Large intestine (tissue), 3 donors: ENCODE results near the gene CALCOCO1. TPM values are rescaled to one million over a fixed set of nuclear protein-coding genes. Genes with fewer than 3 reads are reported as not detected.
A peak's percentile ranks its signal among the peaks of the same experiment; 100 is the strongest.
"Not testable (repeated sequence)": the region's sequence is repeated elsewhere in the genome, so short reads cannot be mapped to it uniquely, and the experiment has no call there.

Experiments used
- DNase-seq, 2 donors: peaks; one replicate each; pipeline versions ENCODE4 v3.0.0 to v3.0.0-alpha.2; 2013
- H3K27ac ChIP-seq: one replicate; pipeline ENCODE4 v1.5.1; 2013; ENCODE audit warnings: low read length
- H3K27me3 ChIP-seq: 2 replicates; pipeline ENCODE4 v1.6.1; 2013; ENCODE audit warnings: low read length; ENCODE audit not compliant: control insufficient read depth, insufficient read depth
- H3K36me3 ChIP-seq: 2 replicates; pipeline ENCODE4 v1.6.1; 2013; ENCODE audit warnings: low read length; ENCODE audit not compliant: control insufficient read depth, insufficient read depth
- H3K4me1 ChIP-seq: one replicate; pipeline ENCODE4 v1.6.1; 2013; ENCODE audit warnings: low read length; ENCODE audit not compliant: control insufficient read depth, insufficient read depth
- H3K4me3 ChIP-seq: one replicate; pipeline ENCODE4 v1.5.1; 2013; ENCODE audit warnings: low read length
- H3K9me3 ChIP-seq: one replicate; pipeline ENCODE4 v1.6.1; 2013; ENCODE audit warnings: mild to moderate bottlenecking, low read depth, low read length, moderate library complexity; ENCODE audit not compliant: control insufficient read depth
- WGBS: methylation state at CpG from one replicate; pipeline ENCODE4 v1.1.5; 2013; ENCODE audit warnings: low lambda C conversion rate; ENCODE audit not compliant: insufficient coverage; 5-methylcytosine and 5-hydroxymethylcytosine counted together
- polyA plus RNA-seq: library from polyadenylated mRNA; unstranded; fragments of 120-200 nt; gene quantifications from one replicate; pipeline ENCODE4 v1.2.1, GENCODE V29; 2013

Gene CALCOCO1
- polyA plus RNA-seq, 1 donor = 91.5 TPM

DNA sequence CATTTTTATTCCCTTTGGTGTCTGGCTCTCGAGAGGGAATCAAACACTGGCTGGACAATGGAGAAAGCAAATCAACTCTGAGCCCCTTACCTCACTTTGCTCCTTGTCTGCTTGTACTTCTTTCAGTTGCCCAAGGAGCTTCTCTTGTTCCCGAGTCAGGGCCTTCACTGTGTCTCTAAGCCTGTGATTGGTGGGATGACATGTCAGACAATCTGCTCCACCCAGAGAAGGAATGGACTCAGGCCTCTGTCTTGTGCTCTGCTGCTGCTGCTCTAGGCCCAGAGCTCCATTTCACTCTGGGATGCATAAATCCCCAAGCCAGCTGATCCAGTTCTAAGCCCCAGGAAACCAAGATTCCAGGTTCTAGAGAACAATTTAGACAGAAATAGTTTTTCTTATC is 7.6 kb downstream of the CALCOCO1 start:
- no peaks in the 10 kb centered on the region for H3K27me3 ChIP-seq
- no peak overlapping the region for H3K27ac ChIP-seq
- peaks cover 82% of the 10 kb centered on the region for H3K36me3 ChIP-seq
- H3K4me1 ChIP-seq = no peaks in the 10 kb centered on the region
- no peaks in the 10 kb centered on the region for H3K9me3 ChIP-seq
- H3K4me3 ChIP-seq = no peak overlapping the region
- no CpG with 5 or more reads among the region's 2 CpGs for WGBS
- DNase-seq = no peak

DNA sequence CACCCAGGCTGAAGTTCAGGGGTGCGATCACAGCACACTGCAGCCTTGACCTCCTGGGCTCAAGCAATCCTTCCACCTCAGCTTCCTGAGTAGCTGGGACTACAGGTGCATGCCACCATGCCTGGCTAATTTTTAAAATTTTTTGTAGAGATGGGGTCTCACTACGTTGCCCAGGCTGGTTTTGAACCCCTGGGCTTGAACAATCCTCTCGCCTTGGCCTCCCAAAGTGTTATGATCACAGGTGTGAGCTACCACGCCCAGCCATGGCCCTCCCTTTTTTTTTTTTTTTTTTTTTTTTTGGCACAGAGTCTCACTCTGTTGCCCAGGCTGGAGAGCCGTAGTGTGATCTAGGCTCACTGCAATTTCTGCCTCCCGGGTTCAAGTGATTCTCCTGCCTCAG is 8.7 kb downstream of the CALCOCO1 start:
- H3K4me3 ChIP-seq, H3K27ac ChIP-seq, H3K27me3 ChIP-seq, H3K4me1 ChIP-seq, DNase-seq, H3K9me3 ChIP-seq: not testable (repeated sequence)
- peaks cover 82% of the 10 kb centered on the region for H3K36me3 ChIP-seq
- WGBS = no CpG with 5 or more reads among the region's 6 CpGs

DNA sequence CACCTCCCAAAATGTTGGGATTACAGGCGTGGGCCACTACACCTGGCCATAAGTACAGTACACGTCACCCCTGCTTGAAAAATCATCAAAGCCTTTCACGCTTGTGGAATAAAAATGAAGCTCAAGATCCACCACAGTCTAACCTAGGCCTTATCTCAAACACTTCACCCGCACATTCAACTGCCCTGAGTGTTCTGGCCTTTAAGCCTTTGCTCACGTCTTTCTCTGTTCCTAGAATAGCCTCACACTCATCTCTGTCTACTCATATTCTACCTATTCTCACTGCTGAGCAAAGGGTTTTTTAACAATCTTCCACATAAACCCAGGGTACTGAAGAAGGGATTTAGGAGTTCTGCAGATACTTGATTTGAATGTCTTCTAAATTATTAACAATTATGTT is 9.9 kb downstream of the CALCOCO1 start:
- no peaks in the 10 kb centered on the region for H3K4me1 ChIP-seq
- peaks cover 84% of the 10 kb centered on the region for H3K36me3 ChIP-seq
- 80% methylated on average over 1 of the region's 5 CpGs for WGBS

DNA sequence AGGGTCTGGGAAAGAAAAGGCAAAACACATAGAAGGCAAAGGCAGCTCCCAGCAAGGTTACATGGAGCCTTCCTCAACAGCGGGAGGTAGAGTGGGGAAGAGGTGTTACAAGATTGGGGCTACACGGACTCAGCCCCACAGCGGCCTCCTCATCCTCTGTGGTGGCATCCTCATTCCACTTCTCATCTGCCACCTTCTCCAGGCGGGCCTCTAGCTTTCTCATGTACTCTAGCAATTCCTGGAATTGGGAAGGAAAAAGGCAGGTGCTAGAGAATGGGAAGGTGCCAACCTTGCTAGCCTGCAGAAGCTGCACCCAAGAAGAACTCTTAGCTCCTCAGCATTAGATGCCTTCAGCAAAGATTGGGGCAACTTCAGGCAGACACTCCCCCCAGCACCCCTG is 13.2 kb downstream of the CALCOCO1 start:
- DNase-seq = no peak
- no peaks in the 10 kb centered on the region for H3K27me3 ChIP-seq
- H3K27ac ChIP-seq = no peak overlapping the region
- H3K36me3 ChIP-seq = peaks cover 60% of the 10 kb centered on the region
- no CpG with 5 or more reads among the region's 4 CpGs for whole genome bisulfite sequencing
- H3K4me3 ChIP-seq = no peak overlapping the region
- no peaks in the 10 kb centered on the region for H3K9me3 ChIP-seq
- no peaks in the 10 kb centered on the region for H3K4me1 ChIP-seq

More for the DNA sequence above, 9.9 kb downstream of the CALCOCO1 start:
- Histone ChIP-seq H3K27ac (no peak overlapping the region), H3K27me3 (no peaks in the 10 kb centered on the region), H3K9me3 (no peaks in the 10 kb centered on the region), H3K4me3 (no peak overlapping the region)
- no peak for DNase-seq

DNA sequence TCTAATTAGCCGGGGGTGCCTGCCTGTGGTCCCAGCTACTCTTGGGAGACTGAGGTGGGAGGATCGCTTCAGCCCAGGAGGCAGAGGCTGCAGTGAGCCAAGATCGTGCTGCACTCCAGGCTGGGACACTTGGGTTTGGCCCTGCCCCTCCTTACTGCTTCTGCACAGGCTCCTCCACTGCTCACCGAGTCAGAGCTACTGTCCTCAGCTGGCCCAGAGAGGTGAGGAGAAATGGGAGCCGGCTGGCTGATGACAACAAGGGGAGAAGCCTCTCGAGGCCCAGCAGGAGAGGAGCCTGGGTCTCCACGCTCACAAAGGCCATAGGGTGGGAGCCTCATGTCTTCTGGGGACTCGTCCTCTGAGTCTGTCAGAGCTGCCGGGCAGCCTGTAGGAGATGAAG is 13.7 kb downstream of the CALCOCO1 start:
- Histone ChIP-seq H3K4me3 (no peak overlapping the region), H3K9me3 (no peaks in the 10 kb centered on the region), H3K36me3 (peaks cover 56% of the 10 kb centered on the region), H3K27me3 (no peaks in the 10 kb centered on the region), H3K27ac (no peak overlapping the region), H3K4me1 (no peaks in the 10 kb centered on the region)
- no peak for DNase-seq
- WGBS = 80% methylated on average over 2 of the region's 9 CpGs

DNA sequence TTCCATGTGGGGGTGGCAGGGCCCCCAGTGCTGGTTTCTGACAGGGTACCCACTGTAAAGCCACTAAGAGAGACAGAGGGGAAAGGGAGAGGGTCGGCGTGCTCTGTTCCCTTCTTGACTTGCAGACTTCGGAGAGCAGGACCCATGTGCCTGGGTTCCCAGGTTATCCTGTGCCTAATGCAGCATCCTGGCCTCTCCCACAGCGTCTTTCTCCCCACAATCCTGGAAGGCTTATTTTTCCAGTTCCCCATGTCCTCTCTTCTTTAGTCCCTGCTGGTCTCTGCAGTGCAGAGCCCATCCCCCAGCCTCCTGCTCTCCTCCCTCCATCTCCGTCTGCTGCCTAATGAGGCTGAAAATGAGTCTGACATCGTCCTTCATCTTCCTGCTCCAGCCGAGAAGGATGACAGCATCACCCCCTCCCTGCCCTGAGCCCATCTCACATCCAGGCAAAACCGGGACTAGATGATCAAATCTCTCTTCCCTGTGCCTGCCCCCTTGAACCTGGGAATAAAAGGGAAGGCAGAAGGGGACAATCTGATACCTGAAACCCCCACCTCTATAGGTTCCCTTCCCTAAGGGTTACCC is 15.1 kb downstream of the CALCOCO1 start:
- H3K36me3 ChIP-seq = peaks cover 52% of the 10 kb centered on the region
- H3K4me1 ChIP-seq = no peaks in the 10 kb centered on the region
- no peak for DNase-seq
- no peak overlapping the region for H3K27ac ChIP-seq
- peaks cover 6% of the 10 kb centered on the region for H3K27me3 ChIP-seq
- H3K9me3 ChIP-seq = no peaks in the 10 kb centered on the region
- H3K4me3 ChIP-seq = no peak overlapping the region
- no CpG with 5 or more reads among the region's 8 CpGs for WGBS

DNA sequence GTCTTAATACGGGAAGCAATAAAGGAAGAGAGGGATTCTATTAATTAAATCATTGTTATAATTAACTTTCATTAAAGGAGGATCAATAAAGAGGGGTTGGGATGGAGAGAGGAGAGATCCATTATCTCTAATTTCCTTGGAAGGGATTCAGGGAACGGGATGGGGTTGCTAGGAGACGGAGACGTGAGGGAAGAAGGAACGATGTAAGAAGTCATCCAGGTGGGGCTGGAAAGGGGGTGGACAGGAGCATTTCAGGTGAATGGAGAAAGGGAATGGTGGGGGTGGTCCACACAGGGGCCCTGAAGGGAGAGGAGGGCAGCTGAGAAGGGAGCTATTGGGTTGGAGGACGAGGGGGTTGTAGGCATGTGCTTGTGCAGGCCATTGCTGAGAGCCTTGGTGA is 17.2 kb downstream of the CALCOCO1 start:
- Histone ChIP-seq H3K9me3 (no peaks in the 10 kb centered on the region), H3K4me3 (no peak overlapping the region)
- 67% methylated on average over 1 of the region's 6 CpGs for WGBS

DNA sequence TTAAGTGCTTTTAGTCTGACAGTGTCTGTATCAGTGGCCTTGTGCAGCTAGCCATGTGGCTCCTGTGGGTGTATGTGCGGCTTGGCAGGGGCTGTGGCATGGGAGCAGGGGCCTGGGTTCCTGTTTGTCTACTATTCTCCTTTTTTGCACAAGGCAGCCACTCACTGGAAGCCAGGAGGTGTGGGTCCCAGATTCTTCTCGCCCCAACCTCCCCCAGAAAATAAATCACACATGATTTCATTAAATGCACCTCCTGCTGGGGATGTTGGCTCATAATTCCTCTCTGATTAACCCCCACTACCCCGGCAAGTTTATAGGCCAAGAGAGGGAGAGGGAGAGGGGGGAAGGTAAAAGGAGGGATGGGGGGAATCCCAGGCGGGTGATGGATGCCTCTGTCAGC is 17.6 kb downstream of the CALCOCO1 start:
- DNase-seq = no peak
- no CpG with 5 or more reads among the region's 4 CpGs for WGBS
- Histone ChIP-seq H3K4me1 (no peaks in the 10 kb centered on the region), H3K27me3 (peaks cover 19% of the 10 kb centered on the region), H3K27ac (no peak overlapping the region), H3K9me3 (no peaks in the 10 kb centered on the region), H3K36me3 (peaks cover 31% of the 10 kb centered on the region), H3K4me3 (no peak overlapping the region)

More for the DNA sequence above, 17.2 kb downstream of the CALCOCO1 start:
- peaks cover 36% of the 10 kb centered on the region for H3K36me3 ChIP-seq
- H3K27ac ChIP-seq = no peak overlapping the region
- DNase-seq = no peak
- H3K27me3 ChIP-seq = peaks cover 16% of the 10 kb centered on the region
- H3K4me1 ChIP-seq = no peaks in the 10 kb centered on the region

DNA sequence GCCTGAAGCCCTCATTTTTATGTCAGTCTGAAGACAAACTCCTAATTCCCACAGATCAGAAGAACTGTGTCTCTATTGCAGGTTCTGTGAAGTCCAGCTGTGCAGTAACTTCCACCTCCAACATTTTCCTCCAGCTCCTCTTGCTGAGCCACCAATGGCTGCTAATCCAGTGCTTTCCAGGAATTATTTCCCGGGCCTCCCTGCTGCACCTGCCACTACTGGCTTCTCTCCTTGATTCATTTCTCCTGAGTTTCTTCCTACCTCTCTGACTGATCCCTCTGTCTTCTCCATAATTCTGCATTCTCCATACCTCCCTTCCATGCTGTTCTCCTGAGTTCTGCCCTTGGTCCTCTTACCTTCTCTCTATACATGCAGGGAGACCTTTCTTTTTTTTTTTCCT is 21.2 kb downstream of the CALCOCO1 start:
- Histone ChIP-seq H3K27ac (no peak overlapping the region), H3K4me1 (no peaks in the 10 kb centered on the region), H3K27me3 (peaks cover 50% of the 10 kb centered on the region), H3K9me3 (no peaks in the 10 kb centered on the region), H3K36me3 (no peaks in the 10 kb centered on the region), H3K4me3 (no peak overlapping the region)
- no peak for DNase-seq
- WGBS = no CpG with 5 or more reads among the region's 1 CpG

DNA sequence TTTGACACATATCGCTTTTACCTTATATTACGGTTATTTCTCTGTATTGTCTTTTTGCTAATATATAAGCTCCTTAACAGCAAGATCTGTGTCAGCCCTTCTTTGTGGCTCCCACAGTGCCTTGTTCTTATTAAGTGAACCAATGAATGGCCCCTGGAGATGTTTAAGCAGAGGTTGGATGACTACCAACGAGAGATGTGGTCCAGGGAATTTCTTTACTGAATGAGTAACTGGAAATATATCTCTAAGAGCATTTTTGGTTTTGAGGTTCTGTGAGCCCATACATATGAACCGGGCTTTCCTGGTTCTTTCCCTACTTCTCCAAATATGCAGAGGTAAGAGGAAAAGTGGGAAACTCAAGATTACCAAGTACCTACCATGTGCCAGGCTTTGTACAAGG is 23.5 kb downstream of the CALCOCO1 start:
- Histone ChIP-seq H3K4me3 (no peak overlapping the region), H3K9me3 (no peaks in the 10 kb centered on the region), H3K27ac (no peak overlapping the region), H3K36me3 (no peaks in the 10 kb centered on the region), H3K27me3 (peaks cover 66% of the 10 kb centered on the region), H3K4me1 (no peaks in the 10 kb centered on the region)
- no peak for DNase-seq
- WGBS = 93% methylated on average over 2 of the region's 4 CpGs

DNA sequence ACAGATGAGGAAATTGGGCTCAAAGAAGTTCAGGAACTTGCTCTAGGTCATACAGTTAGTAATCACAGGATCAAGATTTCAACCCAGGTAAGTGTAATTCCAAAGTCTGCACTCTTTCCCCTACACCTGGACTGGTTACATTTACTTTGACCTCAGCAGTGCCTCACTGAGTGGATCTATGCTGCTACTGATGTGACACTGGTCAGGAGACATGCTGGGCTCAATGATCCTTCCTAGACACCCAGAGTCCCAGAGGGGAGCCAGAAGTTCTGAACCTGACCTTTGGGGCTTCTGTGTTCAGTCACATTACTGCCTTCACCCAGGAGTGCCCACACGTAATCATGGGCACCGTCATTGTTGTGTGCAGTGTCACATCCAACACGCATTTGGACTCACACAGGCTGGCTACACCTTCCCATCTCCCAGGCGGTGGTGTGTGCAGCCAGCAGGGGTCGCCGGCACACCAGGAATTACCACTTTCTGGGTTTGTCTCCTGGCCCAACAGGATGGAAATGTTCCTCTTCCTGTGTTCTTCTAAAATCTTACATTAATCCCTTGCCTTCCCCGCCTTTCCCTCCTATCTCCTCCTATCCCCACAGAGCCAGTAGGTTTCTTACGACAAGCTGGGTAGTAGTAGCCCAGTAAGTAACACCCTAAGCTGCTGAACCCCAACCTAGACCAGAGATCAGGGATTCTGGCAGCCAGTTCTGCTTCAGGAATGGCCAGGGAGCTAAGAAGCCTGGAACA is 25.6 kb downstream of the CALCOCO1 start:
- Histone ChIP-seq H3K27me3 (peaks cover 77% of the 10 kb centered on the region), H3K4me3 (no peak overlapping the region), H3K27ac (no peak overlapping the region), H3K4me1 (peaks cover 3% of the 10 kb centered on the region), H3K9me3 (no peaks in the 10 kb centered on the region), H3K36me3 (no peaks in the 10 kb centered on the region)
- peak; percentile 45 to 53 for DNase-seq
- 14% methylated on average over 1 of the region's 8 CpGs for WGBS
